Measurements from ENCODE around the gene ZDHHC14. TPM values are rescaled to one million over a fixed set of nuclear protein-coding genes. Genes with fewer than 3 reads are reported as not detected.
A peak's percentile ranks its signal among the peaks of the same experiment; 100 is the strongest.

Gene ZDHHC14
- total RNA-seq, 1 donor from 2014 or later, result 14.5 TPM

DNA sequence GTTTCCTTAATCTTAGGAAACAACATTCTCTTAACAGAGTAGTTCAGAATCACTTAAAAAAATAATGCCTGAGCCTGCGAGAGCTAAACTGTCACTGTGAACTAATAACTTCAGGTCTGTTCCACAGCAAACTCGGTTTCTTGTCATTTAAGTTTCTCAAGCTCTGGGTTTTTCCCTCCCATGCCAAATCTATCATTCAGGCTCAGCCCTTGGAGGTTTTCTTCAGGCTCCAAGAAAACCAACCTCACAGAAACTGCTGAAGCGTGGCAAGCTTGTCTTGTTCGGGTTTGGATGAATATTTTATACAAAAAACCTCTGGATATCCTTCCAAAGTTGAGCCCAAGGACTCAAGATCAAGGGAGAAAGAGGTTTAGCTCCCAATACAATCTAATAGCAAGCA lies 342.4 kb downstream of the ZDHHC14 start:
- H3K4me1 ChIP-seq, result peaks cover 0 to 8% of the 10 kb centered on the region in 2 donors
- DNase-seq (ENCODE audit: low spot score in 2 of 2), result no peak
- H3K27me3 ChIP-seq, result no peaks in the 10 kb centered on the region
- H3K27ac ChIP-seq, result peak overlapping the region; percentile 12 to 54
- intact Hi-C loops (cut with DNase I), result no loop called here
- TF ChIP-seq, protein P1, sequence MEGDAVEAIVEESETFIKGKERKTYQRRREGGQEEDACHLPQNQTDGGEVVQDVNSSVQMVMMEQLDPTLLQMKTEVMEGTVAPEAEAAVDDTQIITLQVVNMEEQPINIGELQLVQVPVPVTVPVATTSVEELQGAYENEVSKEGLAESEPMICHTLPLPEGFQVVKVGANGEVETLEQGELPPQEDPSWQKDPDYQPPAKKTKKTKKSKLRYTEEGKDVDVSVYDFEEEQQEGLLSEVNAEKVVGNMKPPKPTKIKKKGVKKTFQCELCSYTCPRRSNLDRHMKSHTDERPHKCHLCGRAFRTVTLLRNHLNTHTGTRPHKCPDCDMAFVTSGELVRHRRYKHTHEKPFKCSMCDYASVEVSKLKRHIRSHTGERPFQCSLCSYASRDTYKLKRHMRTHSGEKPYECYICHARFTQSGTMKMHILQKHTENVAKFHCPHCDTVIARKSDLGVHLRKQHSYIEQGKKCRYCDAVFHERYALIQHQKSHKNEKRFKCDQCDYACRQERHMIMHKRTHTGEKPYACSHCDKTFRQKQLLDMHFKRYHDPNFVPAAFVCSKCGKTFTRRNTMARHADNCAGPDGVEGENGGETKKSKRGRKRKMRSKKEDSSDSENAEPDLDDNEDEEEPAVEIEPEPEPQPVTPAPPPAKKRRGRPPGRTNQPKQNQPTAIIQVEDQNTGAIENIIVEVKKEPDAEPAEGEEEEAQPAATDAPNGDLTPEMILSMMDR (IDR thresholded peaks at IDR 0.05), result no peak
- H3K36me3 ChIP-seq, result no peaks in the 10 kb centered on the region
- no peak overlapping the region for H3K4me3 ChIP-seq
- H3K9me3 ChIP-seq, result peaks cover 0 to 14% of the 10 kb centered on the region in 2 donors

GRCh38 chr6:157724138-157724820 lies 343.3 kb downstream of the ZDHHC14 start:
- Histone ChIP-seq H3K27me3 (no peaks in the 10 kb centered on the region), H3K4me1 (peaks cover 0 to 8% of the 10 kb centered on the region in 2 donors), H3K9me3 (peaks cover 0 to 14% of the 10 kb centered on the region in 2 donors), H3K4me3 (no peak overlapping the region), H3K36me3 (no peaks in the 10 kb centered on the region), H3K27ac (no peak overlapping the region)
- no peak for DNase-seq (ENCODE audit: low spot score in 2 of 2)
- intact Hi-C loops (cut with DNase I), result no loop called here
- TF ChIP-seq, protein P1 (IDR thresholded peaks at IDR 0.05), result no peak

GRCh38 chr6:157724960-157725741 lies 344.2 kb downstream of the ZDHHC14 start:
- TF ChIP-seq, protein P1 (IDR thresholded peaks at IDR 0.05), result no peak
- H3K27ac ChIP-seq, result no peak overlapping the region
- DNase-seq (ENCODE audit: low spot score in 2 of 2), result no peak
- no peak overlapping the region for H3K4me3 ChIP-seq
- no peaks in the 10 kb centered on the region for H3K36me3 ChIP-seq
- H3K27me3 ChIP-seq, result no peaks in the 10 kb centered on the region
- H3K9me3 ChIP-seq, result peaks cover 0 to 14% of the 10 kb centered on the region in 2 donors
- intact Hi-C loops (cut with DNase I), result no loop called here
- peaks cover 0 to 8% of the 10 kb centered on the region in 2 donors for H3K4me1 ChIP-seq

DNA sequence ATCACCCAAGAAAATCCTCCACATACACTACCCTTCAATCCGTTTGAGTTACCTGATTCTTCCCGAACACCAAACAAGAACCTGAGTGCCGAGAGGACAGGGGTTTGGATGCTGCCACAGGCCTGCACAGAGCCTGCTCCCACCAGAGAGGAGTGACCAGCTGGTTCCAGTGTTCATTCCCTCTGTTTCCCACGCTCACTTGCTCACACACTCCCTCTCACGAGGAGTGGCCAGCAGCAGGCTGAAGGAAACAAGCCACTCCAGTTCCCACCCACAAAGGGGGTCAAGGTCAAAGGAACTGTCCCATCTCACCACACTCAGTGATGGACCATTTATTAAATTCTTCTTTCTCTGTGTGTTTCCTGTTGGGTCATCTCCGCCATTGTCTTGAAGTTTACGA lies 344.8 kb downstream of the ZDHHC14 start:
- TF ChIP-seq, protein P1 (IDR thresholded peaks at IDR 0.05), result no peak
- intact Hi-C loops (cut with DNase I), result no loop called here
- H3K4me1 ChIP-seq, result peaks cover 0 to 8% of the 10 kb centered on the region in 2 donors
- no peaks in the 10 kb centered on the region for H3K27me3 ChIP-seq
- H3K27ac ChIP-seq, result no peak overlapping the region
- no peak overlapping the region for H3K4me3 ChIP-seq
- H3K36me3 ChIP-seq, result no peaks in the 10 kb centered on the region
- DNase-seq (ENCODE audit: low spot score in 2 of 2), result no peak
- H3K9me3 ChIP-seq, result peaks cover 0 to 14% of the 10 kb centered on the region in 2 donors

GRCh38 chr6:157726892-157727628 lies 346.1 kb downstream of the ZDHHC14 start:
- intact Hi-C loops (cut with DNase I), result no loop called here

More at GRCh38 chr6:157726892-157727628, 346.1 kb downstream of the ZDHHC14 start:
- DNase-seq (ENCODE audit: low spot score in 2 of 2), result no peak
- H3K9me3 ChIP-seq, result peaks cover 0 to 14% of the 10 kb centered on the region in 2 donors
- H3K27ac ChIP-seq, result peak overlapping the region in 1 of 2 donors; percentile 59
- no peaks in the 10 kb centered on the region for H3K27me3 ChIP-seq
- no peaks in the 10 kb centered on the region for H3K36me3 ChIP-seq
- H3K4me3 ChIP-seq, result no peak overlapping the region
- peaks cover 0 to 8% of the 10 kb centered on the region in 2 donors for H3K4me1 ChIP-seq
- TF ChIP-seq, protein P1 (IDR thresholded peaks at IDR 0.05), result no peak

Other genes starting within 250 kb of the ZDHHC14 start
- gene TMEM242, start 57.7 kb upstream of the ZDHHC14 start, total RNA-seq, result 2.3 TPM

All from ascending aorta (tissue), 2 donors.